ENCODE measurements around the gene DENND5B. TPM values are rescaled to one million over a fixed set of nuclear protein-coding genes. Genes with fewer than 3 reads are reported as not detected.

DENND5B gene
- total and polyA plus RNA-seq, 2 of the 4 experiments (the other 2 are of a cell fraction) = 5.5 to 13.4 TPM

DNA sequence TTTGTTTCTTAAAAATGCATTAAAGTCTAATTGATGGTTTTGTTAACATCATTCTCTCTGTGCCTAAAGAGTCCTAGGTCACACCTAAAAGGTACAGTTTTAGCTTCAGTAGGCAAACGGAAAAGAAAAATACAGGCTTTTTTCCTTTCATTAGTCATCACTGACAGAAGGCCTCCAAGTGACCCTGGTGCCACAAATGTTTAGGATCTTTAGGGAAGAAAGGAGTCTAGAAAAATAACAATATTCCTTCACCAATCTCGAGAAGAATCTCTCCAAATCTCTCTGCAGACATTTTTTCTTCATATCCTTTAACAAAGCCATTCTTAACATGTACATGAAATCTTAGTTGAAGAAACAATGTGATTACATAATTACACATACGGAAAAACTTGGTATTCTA, 2.0 kb downstream of the DENND5B start:
- Histone ChIP-seq H3K9me1 (ENCODE audit: insufficient read depth, low read length) (0 out of 2 replicates have a peak, but pooled peaks cover 7% of the 10 kb centered on the region), H3K4me3 (ENCODE audit: insufficient read depth, low read depth, low read length) (peak overlapping the region; percentile 73), H2AK9ac (replicated peaks; ENCODE audit: low read depth, low read length, poor library complexity) (no peak overlapping the region), H4K5ac (ENCODE audit: low read depth, low read length) (no peak overlapping the region), H2AK5ac (ENCODE audit: low read depth, low read length) (no peak overlapping the region), H3K4me2 (ENCODE audit: low read depth, low read length) (peak overlapping the region; percentile 74), H3K79me1 (ENCODE audit: low read depth in 1 of 2, low read length in 2 of 2) (peaks cover 21 to 52% of the 10 kb centered on the region in 2 experiments), H2BK15ac (ENCODE audit: low read depth, low read length) (no peak overlapping the region), H2BK20ac (ENCODE audit: low read depth, low read length) (no peak overlapping the region), H2AFZ (replicated peaks; ENCODE audit: low read length, poor library complexity) (no peak overlapping the region), H4K91ac (ENCODE audit: insufficient read depth, low read depth, low read length) (no peak overlapping the region), H4K8ac (ENCODE audit: low read depth in 2 of 2, low read length in 2 of 2) (no peak overlapping the region), H2BK120ac (ENCODE audit: low read depth, low read length) (no peak overlapping the region), H3K4ac (ENCODE audit: low read depth, low read length) (no peak overlapping the region), H3K14ac (replicated peaks; ENCODE audit: low read depth, low read length) (no peak overlapping the region), H4K20me1 (ENCODE audit: insufficient read depth, low read length) (peaks cover 4% of the 10 kb centered on the region), H3K18ac (ENCODE audit: low read depth, low read length) (no peak overlapping the region), H2BK5ac (ENCODE audit: low read depth, low read length, poor library complexity, severe bottlenecking) (no peak overlapping the region), H3K27ac (ENCODE audit: insufficient read depth, low read length) (no peak overlapping the region), H3K56ac (ENCODE audit: extremely low read depth, insufficient read depth, low read length) (no peak overlapping the region), H3K27me3 (ENCODE audit: control insufficient read depth, insufficient read depth, low read length) (no peaks in the 10 kb centered on the region), H3K4me1 (ENCODE audit: control insufficient read depth, insufficient read depth, low read length) (peaks cover 7% of the 10 kb centered on the region), H3K36me3 (ENCODE audit: control insufficient read depth, insufficient read depth, low read length) (no peaks in the 10 kb centered on the region), H3K9me3 (ENCODE audit: control insufficient read depth, insufficient read depth, low read length) (no peaks in the 10 kb centered on the region), H3K9ac (ENCODE audit: low read depth, low read length) (no peak overlapping the region), H3K23ac (ENCODE audit: low read depth, low read length) (no peak overlapping the region)
- intact Hi-C loops (cut with micrococcal nuclease) = no loop called here
- ChIA-PET POLR2A (ENCODE audit: unreplicated experiment) (no interaction called here), CTCF (no interaction called here)
- DNase-seq (no peak), ATAC-seq (ENCODE audit: low read depth) (no peak)
- BruUV-seq (replicated peaks) = no TSS peak
- in situ Hi-C loops (cut with MboI; ENCODE audit: low sequenced_read_pairs) = loop anchor here (10.0 to 25.0 kb wide), 2 partner anchors 54 to 152 kb away; no protein-coding TSS in a partner anchor
- dilution Hi-C loops (cut with HindIII; ENCODE audit: low sequenced_read_pairs, unreplicated experiment) = no loop called here
- TF ChIP-seq POLR2A (IDR thresholded peaks at IDR 0.05; ENCODE audit: low read depth, low read length) (no peak), CHD1 (IDR thresholded peaks at IDR 0.05; ENCODE audit: low read depth, low read length) (no peak), MAZ (IDR thresholded peaks at IDR 0.05; ENCODE audit: borderline replicate concordance, low read depth, low read length) (no peak), RAD21 (IDR thresholded peaks at IDR 0.05; ENCODE audit: low read length) (no peak), MXI1 (IDR thresholded peaks at IDR 0.05; ENCODE audit: borderline replicate concordance, low read depth, low read length) (no peak), NFE2L2 (IDR thresholded peaks at IDR 0.05; ENCODE audit: low read depth, low read length) (no peak), RCOR1 (IDR thresholded peaks at IDR 0.05; ENCODE audit: insufficient replicate concordance, low read length) (no peak)
- TF ChIP-seq, protein P1, sequence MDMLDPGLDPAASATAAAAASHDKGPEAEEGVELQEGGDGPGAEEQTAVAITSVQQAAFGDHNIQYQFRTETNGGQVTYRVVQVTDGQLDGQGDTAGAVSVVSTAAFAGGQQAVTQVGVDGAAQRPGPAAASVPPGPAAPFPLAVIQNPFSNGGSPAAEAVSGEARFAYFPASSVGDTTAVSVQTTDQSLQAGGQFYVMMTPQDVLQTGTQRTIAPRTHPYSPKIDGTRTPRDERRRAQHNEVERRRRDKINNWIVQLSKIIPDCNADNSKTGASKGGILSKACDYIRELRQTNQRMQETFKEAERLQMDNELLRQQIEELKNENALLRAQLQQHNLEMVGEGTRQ (IDR thresholded peaks at IDR 0.05; ENCODE audit: low read depth, low read length) = no peak
- TF ChIP-seq, protein P2, sequence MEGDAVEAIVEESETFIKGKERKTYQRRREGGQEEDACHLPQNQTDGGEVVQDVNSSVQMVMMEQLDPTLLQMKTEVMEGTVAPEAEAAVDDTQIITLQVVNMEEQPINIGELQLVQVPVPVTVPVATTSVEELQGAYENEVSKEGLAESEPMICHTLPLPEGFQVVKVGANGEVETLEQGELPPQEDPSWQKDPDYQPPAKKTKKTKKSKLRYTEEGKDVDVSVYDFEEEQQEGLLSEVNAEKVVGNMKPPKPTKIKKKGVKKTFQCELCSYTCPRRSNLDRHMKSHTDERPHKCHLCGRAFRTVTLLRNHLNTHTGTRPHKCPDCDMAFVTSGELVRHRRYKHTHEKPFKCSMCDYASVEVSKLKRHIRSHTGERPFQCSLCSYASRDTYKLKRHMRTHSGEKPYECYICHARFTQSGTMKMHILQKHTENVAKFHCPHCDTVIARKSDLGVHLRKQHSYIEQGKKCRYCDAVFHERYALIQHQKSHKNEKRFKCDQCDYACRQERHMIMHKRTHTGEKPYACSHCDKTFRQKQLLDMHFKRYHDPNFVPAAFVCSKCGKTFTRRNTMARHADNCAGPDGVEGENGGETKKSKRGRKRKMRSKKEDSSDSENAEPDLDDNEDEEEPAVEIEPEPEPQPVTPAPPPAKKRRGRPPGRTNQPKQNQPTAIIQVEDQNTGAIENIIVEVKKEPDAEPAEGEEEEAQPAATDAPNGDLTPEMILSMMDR (conservative IDR thresholded peaks at IDR 0.05; ENCODE audit: low read depth, low read length) = no peak
- WGBS, 2 experiments (ENCODE audit: extremely low coverage in 2 of 2, insufficient read length in 1 of 2) = no CpG with 5 or more reads among the region's 3 CpGs

Data from IMR-90 (cell line).